Femur (tissue), 1 donor: Measurements from ENCODE around the gene KCNT2.
A peak's percentile ranks its signal among the peaks of the same experiment; 100 is the strongest.
"Not testable (repeated sequence)": the region's sequence is repeated elsewhere in the genome, so short reads cannot be mapped to it uniquely, and the experiment has no call there.

Experiments
- DNase-seq: peaks from one replicate; pipeline ENCODE4 v3.0.0-alpha.2; 2017

The KCNT2 gene

GRCh38 chr1:196308176-196308575 lies 300.1 kb downstream of the KCNT2 start:
- DNase-seq, result no peak

GRCh38 chr1:196306421-196306820 lies 301.8 kb downstream of the KCNT2 start:
- DNase-seq, result no peak

GRCh38 chr1:196305216-196305615 lies 303.0 kb downstream of the KCNT2 start:
- no peak for DNase-seq

- DNase-seq, result no peak
These were observed 305.3 kb downstream of the KCNT2 start for GRCh38 chr1:196302981-196303380.

- DNase-seq, result no peak
These were observed 305.8 kb downstream of the KCNT2 start for GRCh38 chr1:196302420-196302819.

GRCh38 chr1:196295766-196296165 lies 312.5 kb downstream of the KCNT2 start:
- no peak for DNase-seq

- DNase-seq, result no peak
These were observed 329.4 kb downstream of the KCNT2 start for GRCh38 chr1:196278816-196279215.

- DNase-seq, result no peak
These were observed 330.4 kb downstream of the KCNT2 start for GRCh38 chr1:196277860-196278259.

GRCh38 chr1:196271212-196271947 lies 336.9 kb downstream of the KCNT2 start:
- DNase-seq, result no peak

GRCh38 chr1:196263086-196263485 lies 345.2 kb downstream of the KCNT2 start:
- not testable (repeated sequence) for DNase-seq

GRCh38 chr1:196260270-196260669 lies 348.0 kb downstream of the KCNT2 start:
- DNase-seq, result no peak

GRCh38 chr1:196259316-196259715 lies 348.9 kb downstream of the KCNT2 start:
- no peak for DNase-seq

GRCh38 chr1:196255762-196256161 lies 352.5 kb downstream of the KCNT2 start:
- DNase-seq, result no peak

- no peak for DNase-seq
These were observed 378.7 kb downstream of the KCNT2 start for GRCh38 chr1:196229546-196229945.

GRCh38 chr1:196214866-196215265 lies 393.4 kb downstream of the KCNT2 start:
- no peak for DNase-seq

- DNase-seq, result peak; percentile 22
These were observed 398.3 kb downstream of the KCNT2 start for GRCh38 chr1:196209983-196210382.

- DNase-seq, result peak; percentile 29
These were observed 399.0 kb downstream of the KCNT2 start for GRCh38 chr1:196209265-196209664.

GRCh38 chr1:196207612-196208217 lies 400.5 kb downstream of the KCNT2 start:
- no peak for DNase-seq

GRCh38 chr1:196205882-196206281 lies 402.4 kb downstream of the KCNT2 start:
- DNase-seq, result no peak

GRCh38 chr1:196196486-196196885 lies 411.8 kb downstream of the KCNT2 start:
- no peak for DNase-seq

GRCh38 chr1:196193896-196194559 lies 414.2 kb downstream of the KCNT2 start:
- no peak for DNase-seq

- no peak for DNase-seq
These were observed 424.3 kb downstream of the KCNT2 start for GRCh38 chr1:196183941-196184340.

- DNase-seq, result no peak
These were observed 426.7 kb downstream of the KCNT2 start for GRCh38 chr1:196181594-196181878.

GRCh38 chr1:196180847-196181593 lies 427.2 kb downstream of the KCNT2 start:
- no peak for DNase-seq
